Left hindlimb (tissue), 1 donor: ENCODE measurements around the gene LGALS13.
"Not testable (repeated sequence)": the region's sequence is repeated elsewhere in the genome, so short reads cannot be mapped to it uniquely, and the experiment has no call there.

Source experiments
- DNase-seq: peaks from one replicate; pipeline ENCODE4 v3.0.0-alpha.2; 2018

LGALS13 gene

GRCh38 chr19:39623946-39624345 is 21.6 kb downstream of the LGALS13 start:
- DNase-seq, result no peak

GRCh38 chr19:39627631-39628030 is 25.3 kb downstream of the LGALS13 start:
- DNase-seq, result not testable (repeated sequence)

- no peak for DNase-seq
Observed at GRCh38 chr19:39631178-39631577, 28.9 kb downstream of the LGALS13 start.

- DNase-seq, result no peak
Observed at GRCh38 chr19:39631626-39632025, 29.3 kb downstream of the LGALS13 start.

GRCh38 chr19:39637891-39638290 is 35.6 kb downstream of the LGALS13 start:
- no peak for DNase-seq

- DNase-seq, result no peak
Observed at GRCh38 chr19:39641773-39642172, 39.4 kb downstream of the LGALS13 start.

- DNase-seq, result no peak
Observed at GRCh38 chr19:39643591-39643990, 41.3 kb downstream of the LGALS13 start.

- DNase-seq, result no peak
Observed at GRCh38 chr19:39645800-39646411, 43.6 kb downstream of the LGALS13 start.

- no peak for DNase-seq
Observed at GRCh38 chr19:39647918-39648317, 45.6 kb downstream of the LGALS13 start.

GRCh38 chr19:39655613-39656012 is 53.3 kb downstream of the LGALS13 start, which contains the start of gene LGALS16:
Gene LGALS16 (plus strand): TSS chr19:39655913. CDS start chr19:39655962, 49 bp downstream.
- no peak for DNase-seq
